A673 (cell line): ENCODE data around the gene C2.

Experiments
- EZH2 ChIP-seq: fragments of 200-600 bp; sonication (generic); IDR thresholded peaks from 2 replicates; pipeline ENCODE4 v1.6.1; 2017; ENCODE audit warnings: borderline replicate concordance, low read depth, mild to moderate bottlenecking, mixed read lengths, antibody characterized with exemption, low read length; ENCODE audit not compliant: poor library complexity, severe bottlenecking
- TF ChIP-seq, protein P1 (sequence below): fragments of 300-800, 200-600 bp; sonication (generic); conservative IDR thresholded peaks from 2 replicates; pipeline ENCODE4 v1.5.1; 2017; ENCODE audit warnings: low read depth, mild to moderate bottlenecking, antibody characterized with exemption, low read length, moderate library complexity, mixed read lengths

DNA sequence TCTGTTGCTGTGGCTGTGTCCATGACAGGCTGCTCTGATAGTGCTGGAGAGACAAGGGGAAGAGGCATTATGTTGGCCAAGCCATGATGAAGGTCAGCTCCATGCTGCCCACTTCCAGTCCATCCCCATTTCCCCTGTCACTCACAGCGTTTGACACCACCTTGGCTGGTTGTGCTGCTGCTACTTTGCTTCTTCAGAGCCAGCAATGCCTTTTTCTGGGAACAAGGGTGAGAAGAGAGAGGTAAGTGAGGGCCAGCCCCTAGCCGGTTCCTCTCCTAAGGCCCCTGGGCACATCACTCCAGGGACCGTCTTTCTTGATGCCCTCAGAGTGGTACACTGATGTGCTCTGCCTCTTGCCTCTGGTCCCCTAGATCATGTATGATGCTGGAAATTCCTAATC is 29.3 kb downstream of the C2 start:
- TF ChIP-seq, protein P1, sequence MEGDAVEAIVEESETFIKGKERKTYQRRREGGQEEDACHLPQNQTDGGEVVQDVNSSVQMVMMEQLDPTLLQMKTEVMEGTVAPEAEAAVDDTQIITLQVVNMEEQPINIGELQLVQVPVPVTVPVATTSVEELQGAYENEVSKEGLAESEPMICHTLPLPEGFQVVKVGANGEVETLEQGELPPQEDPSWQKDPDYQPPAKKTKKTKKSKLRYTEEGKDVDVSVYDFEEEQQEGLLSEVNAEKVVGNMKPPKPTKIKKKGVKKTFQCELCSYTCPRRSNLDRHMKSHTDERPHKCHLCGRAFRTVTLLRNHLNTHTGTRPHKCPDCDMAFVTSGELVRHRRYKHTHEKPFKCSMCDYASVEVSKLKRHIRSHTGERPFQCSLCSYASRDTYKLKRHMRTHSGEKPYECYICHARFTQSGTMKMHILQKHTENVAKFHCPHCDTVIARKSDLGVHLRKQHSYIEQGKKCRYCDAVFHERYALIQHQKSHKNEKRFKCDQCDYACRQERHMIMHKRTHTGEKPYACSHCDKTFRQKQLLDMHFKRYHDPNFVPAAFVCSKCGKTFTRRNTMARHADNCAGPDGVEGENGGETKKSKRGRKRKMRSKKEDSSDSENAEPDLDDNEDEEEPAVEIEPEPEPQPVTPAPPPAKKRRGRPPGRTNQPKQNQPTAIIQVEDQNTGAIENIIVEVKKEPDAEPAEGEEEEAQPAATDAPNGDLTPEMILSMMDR: no peak
- TF ChIP-seq EZH2: no peak
